HFF-Myc (cell line): Measurements from ENCODE around the gene MYBPC3.

ENCODE experiments used
- DNase-seq: peaks from one replicate; pipeline ENCODE4 v3.0.0-alpha.2; 2011; ENCODE audit warnings: low read depth; ENCODE audit errors: extremely low read depth
- H3K4me3 ChIP-seq: replicated peaks from 2 replicates; pipeline ENCODE4 v1.5.1; 2011; ENCODE audit warnings: low read depth, mild to moderate bottlenecking, control low read depth, low read length
- CTCF ChIP-seq: IDR thresholded peaks from 2 replicates; pipeline ENCODE4 v1.5.1; 2012; ENCODE audit warnings: mild to moderate bottlenecking, low read depth, low read length, control low read depth; ENCODE audit errors: missing control alignments

Gene MYBPC3

GRCh38 chr11:47395223-47396048, 42.9 kb upstream of the MYBPC3 start:
- DNase-seq: no peak
- no peak for TF ChIP-seq CTCF
- H3K4me3 ChIP-seq: no peak overlapping the region

GRCh38 chr11:47394322-47395222, 42.1 kb upstream of the MYBPC3 start:
- H3K4me3 ChIP-seq: no peak overlapping the region
- DNase-seq: no peak
- no peak for TF ChIP-seq CTCF

GRCh38 chr11:47394050-47394321, 41.5 kb upstream of the MYBPC3 start:
- no peak overlapping the region for H3K4me3 ChIP-seq
- no peak for DNase-seq
- no peak for TF ChIP-seq CTCF

GRCh38 chr11:47393163-47394049, 40.9 kb upstream of the MYBPC3 start:
- DNase-seq: no peak
- no peak for TF ChIP-seq CTCF
- no peak overlapping the region for H3K4me3 ChIP-seq

- TF ChIP-seq CTCF: no peak
- no peak for DNase-seq
- no peak overlapping the region for H3K4me3 ChIP-seq
Measured at GRCh38 chr11:47392546-47393162, 40.2 kb upstream of the MYBPC3 start.
